H1 (cell line): ENCODE measurements around the gene DEDD2.

Experiments used
- EP300 ChIP-seq, 2 experiments: IDR thresholded peaks; 1 replicate in 1 of 2; 2 replicates in 1 of 2; pipeline ENCODE4 v1.6.1; 2011 to 2012; ENCODE audit warnings: low read depth in 2 of 2, low read length in 2 of 2, mild to moderate bottlenecking in 2 of 2, borderline replicate concordance in 1 of 2, inconsistent platforms in 1 of 2, moderate library complexity in 1 of 2
- EZH2 ChIP-seq: fragments of 200-600 bp; sonication (generic); IDR thresholded peaks from 2 replicates; pipeline ENCODE4 v1.7.1; 2012; ENCODE audit warnings: low read depth, mild to moderate bottlenecking, moderate library complexity, low read length, inconsistent platforms; ENCODE audit not compliant: severe bottlenecking
- JUND ChIP-seq: IDR thresholded peaks from 2 replicates; pipeline ENCODE4 v1.6.1; 2011; ENCODE audit warnings: mild to moderate bottlenecking, improper control_type of control experiment, low read length
- NRF1 ChIP-seq: IDR thresholded peaks from 2 replicates; pipeline ENCODE4 v1.6.1; 2011; ENCODE audit warnings: mild to moderate bottlenecking, low read depth, low read length, improper control_type of control experiment
- POLR2A ChIP-seq, 2 experiments: IDR thresholded peaks; 1 replicate in 1 of 2; 2 replicates in 1 of 2; pipeline ENCODE4 v1.6.1; 2011; ENCODE audit warnings: low read depth in 2 of 2, low read length in 2 of 2, mild to moderate bottlenecking in 2 of 2; ENCODE audit errors: control extremely low read depth in 1 of 2
- POLR2AphosphoS5 ChIP-seq: IDR thresholded peaks from 2 replicates; pipeline ENCODE4 v1.6.1; 2011; ENCODE audit warnings: low read depth, low read length
- SP1 ChIP-seq: IDR thresholded peaks from 2 replicates; pipeline ENCODE4 v1.6.1; 2011; ENCODE audit warnings: low read depth, low read length
- TCF12 ChIP-seq: IDR thresholded peaks from 2 replicates; pipeline ENCODE4 v1.6.1; 2011; ENCODE audit warnings: low read depth, mild to moderate bottlenecking, low read length
- TF ChIP-seq, protein P1 (sequence below), 3 experiments: IDR thresholded peaks; 1 replicate in 2 of 3; 2 replicates in 1 of 3; pipeline versions ENCODE4 v1.5.1 to v1.6.1; 2011; ENCODE audit warnings: low read length in 3 of 3, mild to moderate bottlenecking in 3 of 3, inconsistent platforms in 2 of 3, low read depth in 1 of 3, moderate library complexity in 1 of 3; ENCODE audit not compliant: insufficient read depth in 1 of 3; ENCODE audit errors: control extremely low read depth in 1 of 3
- TF ChIP-seq, protein P2 (sequence below): IDR thresholded peaks from 2 replicates; pipeline ENCODE4 v1.6.1; 2012; ENCODE audit warnings: inconsistent platforms
- TF ChIP-seq, protein P3 (sequence below): IDR thresholded peaks from 2 replicates; pipeline ENCODE4 v1.6.1; 2012; ENCODE audit warnings: low read length, inconsistent platforms

GRCh38 chr19:42254850-42255765 is 37.6 kb upstream of the DEDD2 start, which contains the start of gene ERF:
- TF ChIP-seq POLR2A (IDR thresholded peaks at IDR 0.05; ENCODE audit: control extremely low read depth in 1 of 2, low read depth in 2 of 2, low read length in 2 of 2) (no peak; a peak in 1 of 3 replicates), JUND (no peak), EZH2 (no peak), TCF12 (no peak), POLR2AphosphoS5 (peak; percentile 51; the same call in 1 of the 2 replicates), EP300 (IDR thresholded peaks at IDR 0.05; ENCODE audit: borderline replicate concordance in 1 of 2, low read depth in 2 of 2, low read length in 2 of 2) (no peak), NRF1 (no peak), SP1 (no peak)
- TF ChIP-seq, protein P1, sequence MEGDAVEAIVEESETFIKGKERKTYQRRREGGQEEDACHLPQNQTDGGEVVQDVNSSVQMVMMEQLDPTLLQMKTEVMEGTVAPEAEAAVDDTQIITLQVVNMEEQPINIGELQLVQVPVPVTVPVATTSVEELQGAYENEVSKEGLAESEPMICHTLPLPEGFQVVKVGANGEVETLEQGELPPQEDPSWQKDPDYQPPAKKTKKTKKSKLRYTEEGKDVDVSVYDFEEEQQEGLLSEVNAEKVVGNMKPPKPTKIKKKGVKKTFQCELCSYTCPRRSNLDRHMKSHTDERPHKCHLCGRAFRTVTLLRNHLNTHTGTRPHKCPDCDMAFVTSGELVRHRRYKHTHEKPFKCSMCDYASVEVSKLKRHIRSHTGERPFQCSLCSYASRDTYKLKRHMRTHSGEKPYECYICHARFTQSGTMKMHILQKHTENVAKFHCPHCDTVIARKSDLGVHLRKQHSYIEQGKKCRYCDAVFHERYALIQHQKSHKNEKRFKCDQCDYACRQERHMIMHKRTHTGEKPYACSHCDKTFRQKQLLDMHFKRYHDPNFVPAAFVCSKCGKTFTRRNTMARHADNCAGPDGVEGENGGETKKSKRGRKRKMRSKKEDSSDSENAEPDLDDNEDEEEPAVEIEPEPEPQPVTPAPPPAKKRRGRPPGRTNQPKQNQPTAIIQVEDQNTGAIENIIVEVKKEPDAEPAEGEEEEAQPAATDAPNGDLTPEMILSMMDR (IDR thresholded peaks at IDR 0.05; ENCODE audit: control extremely low read depth in 1 of 3, insufficient read depth in 1 of 3, low read depth in 1 of 3, low read length in 3 of 3), result no peak
- TF ChIP-seq, protein P2, sequence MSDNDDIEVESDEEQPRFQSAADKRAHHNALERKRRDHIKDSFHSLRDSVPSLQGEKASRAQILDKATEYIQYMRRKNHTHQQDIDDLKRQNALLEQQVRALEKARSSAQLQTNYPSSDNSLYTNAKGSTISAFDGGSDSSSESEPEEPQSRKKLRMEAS, result 0 out of 2 replicates have a peak, but pooled peaks have one; percentile 17
- TF ChIP-seq, protein P3, sequence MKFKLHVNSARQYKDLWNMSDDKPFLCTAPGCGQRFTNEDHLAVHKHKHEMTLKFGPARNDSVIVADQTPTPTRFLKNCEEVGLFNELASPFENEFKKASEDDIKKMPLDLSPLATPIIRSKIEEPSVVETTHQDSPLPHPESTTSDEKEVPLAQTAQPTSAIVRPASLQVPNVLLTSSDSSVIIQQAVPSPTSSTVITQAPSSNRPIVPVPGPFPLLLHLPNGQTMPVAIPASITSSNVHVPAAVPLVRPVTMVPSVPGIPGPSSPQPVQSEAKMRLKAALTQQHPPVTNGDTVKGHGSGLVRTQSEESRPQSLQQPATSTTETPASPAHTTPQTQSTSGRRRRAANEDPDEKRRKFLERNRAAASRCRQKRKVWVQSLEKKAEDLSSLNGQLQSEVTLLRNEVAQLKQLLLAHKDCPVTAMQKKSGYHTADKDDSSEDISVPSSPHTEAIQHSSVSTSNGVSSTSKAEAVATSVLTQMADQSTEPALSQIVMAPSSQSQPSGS, result no peak
